ENCODE results near the gene UFD1.

Gene UFD1

GRCh38 chr22:19478901-19479354, at the start of gene UFD1:
Gene UFD1 (minus strand): TSS chr22:19479193. CDS start chr22:19479085, 108 bp downstream.
- DNase-seq (ENCODE audit: low read depth in 2 of 2), result peak; percentile 71 to 72

- DNase-seq (ENCODE audit: low read depth in 2 of 2), result no peak
Observed at GRCh38 chr22:19527861-19528417, 48.9 kb upstream of the UFD1 start.

GRCh38 chr22:19527321-19527721, 48.3 kb upstream of the UFD1 start:
- DNase-seq (ENCODE audit: low read depth in 2 of 2), result no peak

GRCh38 chr22:19526702-19527111, 47.7 kb upstream of the UFD1 start:
- no peak for DNase-seq (ENCODE audit: low read depth in 2 of 2)

GRCh38 chr22:19526076-19526701, 47.2 kb upstream of the UFD1 start:
- no peak for DNase-seq (ENCODE audit: low read depth in 2 of 2)

- DNase-seq (ENCODE audit: low read depth in 2 of 2), result no peak
Observed at GRCh38 chr22:19525666-19526065, 46.7 kb upstream of the UFD1 start.

- no peak for DNase-seq (ENCODE audit: low read depth in 2 of 2)
Observed at GRCh38 chr22:19525116-19525660, 46.2 kb upstream of the UFD1 start.

- no peak for DNase-seq (ENCODE audit: low read depth in 2 of 2)
Observed at GRCh38 chr22:19524170-19525115, 45.5 kb upstream of the UFD1 start, which contains the start of gene CLDN5. Gene CLDN5 (minus strand): TSS chr22:19524410. CDS start chr22:19524255, 155 bp downstream.

GRCh38 chr22:19523240-19524169, 44.5 kb upstream of the UFD1 start:
- DNase-seq (ENCODE audit: low read depth in 2 of 2), result no peak

GRCh38 chr22:19522881-19523239, 43.9 kb upstream of the UFD1 start:
- DNase-seq (ENCODE audit: low read depth in 2 of 2), result no peak

- DNase-seq (ENCODE audit: low read depth in 2 of 2), result no peak
Observed at GRCh38 chr22:19522190-19522880, 43.3 kb upstream of the UFD1 start.

- no peak for DNase-seq (ENCODE audit: low read depth in 2 of 2)
Observed at GRCh38 chr22:19520566-19521305, 41.7 kb upstream of the UFD1 start.

GRCh38 chr22:19520007-19520406, 41.0 kb upstream of the UFD1 start:
- no peak for DNase-seq (ENCODE audit: low read depth in 2 of 2)

GRCh38 chr22:19519041-19519926, 40.3 kb upstream of the UFD1 start:
- DNase-seq (ENCODE audit: low read depth in 2 of 2), result no peak

- DNase-seq (ENCODE audit: low read depth in 2 of 2), result no peak
Observed at GRCh38 chr22:19518635-19519034, 39.6 kb upstream of the UFD1 start.

GRCh38 chr22:19517919-19518611, 39.1 kb upstream of the UFD1 start:
- DNase-seq (ENCODE audit: low read depth in 2 of 2), result no peak

GRCh38 chr22:19517171-19517500, 38.1 kb upstream of the UFD1 start:
- no peak for DNase-seq (ENCODE audit: low read depth in 2 of 2)

All from stimulated activated CD4-positive, alpha-beta T cell treated with anti-CD3 and anti-CD28 coated beads, Interleukin-15, amount 100 ng/mL, for 48 hours (primary cell).